Measurements from ENCODE around the gene ADGRD1.

The ADGRD1 gene

GRCh38 chr12:131138638-131139362, 185.1 kb downstream of the ADGRD1 start:
- no peak for TF ChIP-seq CTCF (IDR thresholded peaks at IDR 0.05; ENCODE audit: low read depth, low read length)
- H3K4me3 ChIP-seq (replicated peaks in 1 of 2; ENCODE audit: low read depth in 2 of 2, low read length in 2 of 2): no peak overlapping the region
- DNase-seq (ENCODE audit: low read depth in 2 of 2): no peak

GRCh38 chr12:131139363-131140068, 185.8 kb downstream of the ADGRD1 start:
- DNase-seq (ENCODE audit: low read depth in 2 of 2): no peak
- no peak for TF ChIP-seq CTCF (IDR thresholded peaks at IDR 0.05; ENCODE audit: low read depth, low read length)
- no peak overlapping the region for H3K4me3 ChIP-seq (replicated peaks in 1 of 2; ENCODE audit: low read depth in 2 of 2, low read length in 2 of 2)

GRCh38 chr12:131140069-131140435, 186.3 kb downstream of the ADGRD1 start:
- H3K4me3 ChIP-seq (replicated peaks in 1 of 2; ENCODE audit: low read depth in 2 of 2, low read length in 2 of 2): no peak overlapping the region
- no peak for DNase-seq (ENCODE audit: low read depth in 2 of 2)
- no peak for TF ChIP-seq CTCF (IDR thresholded peaks at IDR 0.05; ENCODE audit: low read depth, low read length)

- no peak for TF ChIP-seq CTCF (IDR thresholded peaks at IDR 0.05; ENCODE audit: low read depth, low read length)
- no peak for DNase-seq (ENCODE audit: low read depth in 2 of 2)
These were observed 187.0 kb downstream of the ADGRD1 start for GRCh38 chr12:131140697-131141096.

GRCh38 chr12:131141514-131141913, 187.8 kb downstream of the ADGRD1 start:
- no peak overlapping the region for H3K4me3 ChIP-seq (replicated peaks in 1 of 2; ENCODE audit: low read depth in 2 of 2, low read length in 2 of 2)
- DNase-seq (ENCODE audit: low read depth in 2 of 2): no peak
- no peak for TF ChIP-seq CTCF (IDR thresholded peaks at IDR 0.05; ENCODE audit: low read depth, low read length)

More at GRCh38 chr12:131140697-131141096, 187.0 kb downstream of the ADGRD1 start:
- no peak overlapping the region for H3K4me3 ChIP-seq (replicated peaks in 1 of 2; ENCODE audit: low read depth in 2 of 2, low read length in 2 of 2)

GRCh38 chr12:131142891-131143657, 189.4 kb downstream of the ADGRD1 start:
- no peak overlapping the region for H3K4me3 ChIP-seq (replicated peaks in 1 of 2; ENCODE audit: low read depth in 2 of 2, low read length in 2 of 2)
- DNase-seq (ENCODE audit: low read depth in 2 of 2): no peak

More at GRCh38 chr12:131142891-131143657, 189.4 kb downstream of the ADGRD1 start:
- TF ChIP-seq CTCF (IDR thresholded peaks at IDR 0.05; ENCODE audit: low read depth, low read length): no peak

Measured in cardiac fibroblast (primary cell).